Neural cell (in vitro differentiated cells): ENCODE results near the gene UPK3BL1.
"Not testable (repeated sequence)": the region's sequence is repeated elsewhere in the genome, so short reads cannot be mapped to it uniquely, and the experiment has no call there.

ENCODE experiments used
- POLR2AphosphoS5 ChIP-seq: IDR thresholded peaks from 2 replicates; pipeline ENCODE4 v1.6.1; 2012
- TF ChIP-seq, protein P1 (sequence below): fragments of 450-650 bp; IDR thresholded peaks from 2 replicates; pipeline ENCODE4 v1.5.1; 2014; ENCODE audit warnings: antibody characterized with exemption, mild to moderate bottlenecking, moderate library complexity; ENCODE audit not compliant: poor library complexity, severe bottlenecking

DNA sequence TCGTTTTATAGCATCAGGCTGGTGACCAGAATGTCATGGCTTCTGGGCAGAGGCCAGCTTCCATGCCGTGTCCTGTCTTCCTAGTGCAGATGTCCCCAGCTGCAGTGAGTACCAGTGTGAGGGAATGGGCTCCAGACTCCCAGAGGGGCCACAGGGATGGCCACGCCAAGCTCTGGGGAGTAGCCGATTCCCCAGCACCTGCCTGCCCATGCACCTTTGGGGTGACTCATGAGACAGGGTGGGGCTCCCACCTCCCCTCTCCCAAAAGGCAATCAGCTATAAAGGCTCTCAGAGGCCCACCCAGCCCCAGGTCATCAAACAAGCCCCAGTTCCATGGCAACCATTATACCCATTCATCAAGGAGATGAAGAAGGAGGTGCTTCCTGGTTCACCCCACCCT, 7.3 kb upstream of the UPK3BL1 start, which contains the start of gene SPDYE2B:
- TF ChIP-seq POLR2AphosphoS5 = not testable (repeated sequence)
- TF ChIP-seq, protein P1, sequence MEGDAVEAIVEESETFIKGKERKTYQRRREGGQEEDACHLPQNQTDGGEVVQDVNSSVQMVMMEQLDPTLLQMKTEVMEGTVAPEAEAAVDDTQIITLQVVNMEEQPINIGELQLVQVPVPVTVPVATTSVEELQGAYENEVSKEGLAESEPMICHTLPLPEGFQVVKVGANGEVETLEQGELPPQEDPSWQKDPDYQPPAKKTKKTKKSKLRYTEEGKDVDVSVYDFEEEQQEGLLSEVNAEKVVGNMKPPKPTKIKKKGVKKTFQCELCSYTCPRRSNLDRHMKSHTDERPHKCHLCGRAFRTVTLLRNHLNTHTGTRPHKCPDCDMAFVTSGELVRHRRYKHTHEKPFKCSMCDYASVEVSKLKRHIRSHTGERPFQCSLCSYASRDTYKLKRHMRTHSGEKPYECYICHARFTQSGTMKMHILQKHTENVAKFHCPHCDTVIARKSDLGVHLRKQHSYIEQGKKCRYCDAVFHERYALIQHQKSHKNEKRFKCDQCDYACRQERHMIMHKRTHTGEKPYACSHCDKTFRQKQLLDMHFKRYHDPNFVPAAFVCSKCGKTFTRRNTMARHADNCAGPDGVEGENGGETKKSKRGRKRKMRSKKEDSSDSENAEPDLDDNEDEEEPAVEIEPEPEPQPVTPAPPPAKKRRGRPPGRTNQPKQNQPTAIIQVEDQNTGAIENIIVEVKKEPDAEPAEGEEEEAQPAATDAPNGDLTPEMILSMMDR = not testable (repeated sequence)
